Measurements from ENCODE around the gene PHF21A.

DNA sequence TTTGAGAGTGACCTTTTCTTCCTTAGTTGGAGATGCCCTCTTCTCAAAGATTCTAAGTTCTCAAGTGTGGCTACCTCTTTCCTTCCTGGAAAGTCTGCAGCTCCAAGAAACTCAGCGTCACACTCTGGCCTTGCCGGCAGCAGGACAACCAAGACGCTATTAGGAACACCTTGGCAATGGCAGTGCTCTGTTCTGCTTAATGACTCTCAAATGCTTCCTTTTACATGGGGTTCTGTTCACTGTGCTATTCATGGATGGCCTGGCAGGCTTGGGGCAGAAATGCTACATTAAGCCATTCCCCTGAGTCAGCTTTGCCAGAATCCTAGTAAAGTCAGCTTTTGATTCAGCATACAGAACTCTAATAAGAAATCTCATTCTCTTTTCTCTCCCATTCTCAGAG is 172.9 kb downstream of the PHF21A start:
- no peak for TF ChIP-seq CTCF (IDR thresholded peaks at IDR 0.05)
- TF ChIP-seq POLR2AphosphoS5 (IDR thresholded peaks at IDR 0.05): no peak
- no peak for TF ChIP-seq EP300 (IDR thresholded peaks at IDR 0.05)

Measured in gastroesophageal sphincter (tissue), 3 donors.